OCI-LY3 (cell line): Measurements from ENCODE around the gene SLC8A2.
"Not testable (repeated sequence)": the region's sequence is repeated elsewhere in the genome, so short reads cannot be mapped to it uniquely, and the experiment has no call there.

ENCODE experiments used
- EZH2phosphoT487 ChIP-seq: fragments of 200-600 bp; shearing (Covaris generic); IDR thresholded peaks from 2 replicates; pipeline ENCODE4 v1.6.1; 2018; ENCODE audit warnings: antibody characterized with exemption, mixed run types, low read depth
- TF ChIP-seq, protein P1 (sequence below): fragments of 200-600, 300-600 bp; sonication (generic); IDR thresholded peaks from 2 replicates; pipeline ENCODE4 v1.5.1; 2014; ENCODE audit warnings: antibody characterized with exemption, low read length, low read depth

- TF ChIP-seq, protein P1, sequence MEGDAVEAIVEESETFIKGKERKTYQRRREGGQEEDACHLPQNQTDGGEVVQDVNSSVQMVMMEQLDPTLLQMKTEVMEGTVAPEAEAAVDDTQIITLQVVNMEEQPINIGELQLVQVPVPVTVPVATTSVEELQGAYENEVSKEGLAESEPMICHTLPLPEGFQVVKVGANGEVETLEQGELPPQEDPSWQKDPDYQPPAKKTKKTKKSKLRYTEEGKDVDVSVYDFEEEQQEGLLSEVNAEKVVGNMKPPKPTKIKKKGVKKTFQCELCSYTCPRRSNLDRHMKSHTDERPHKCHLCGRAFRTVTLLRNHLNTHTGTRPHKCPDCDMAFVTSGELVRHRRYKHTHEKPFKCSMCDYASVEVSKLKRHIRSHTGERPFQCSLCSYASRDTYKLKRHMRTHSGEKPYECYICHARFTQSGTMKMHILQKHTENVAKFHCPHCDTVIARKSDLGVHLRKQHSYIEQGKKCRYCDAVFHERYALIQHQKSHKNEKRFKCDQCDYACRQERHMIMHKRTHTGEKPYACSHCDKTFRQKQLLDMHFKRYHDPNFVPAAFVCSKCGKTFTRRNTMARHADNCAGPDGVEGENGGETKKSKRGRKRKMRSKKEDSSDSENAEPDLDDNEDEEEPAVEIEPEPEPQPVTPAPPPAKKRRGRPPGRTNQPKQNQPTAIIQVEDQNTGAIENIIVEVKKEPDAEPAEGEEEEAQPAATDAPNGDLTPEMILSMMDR: not testable (repeated sequence)
- not testable (repeated sequence) for TF ChIP-seq EZH2phosphoT487
Observed at GRCh38 chr19:47388721-47389120, 83.0 kb downstream of the SLC8A2 start.
